Loucy (cell line): ENCODE measurements around the gene CCDC134.

ENCODE experiments used
- CTCF ChIP-seq: fragments of 200-600 bp; sonication (generic); conservative IDR thresholded peaks from 2 replicates; pipeline ENCODE4 v1.5.1; 2014; ENCODE audit warnings: mild to moderate bottlenecking, antibody characterized with exemption, low read length
- EZH2phosphoT487 ChIP-seq: fragments of 200-600 bp; IDR thresholded peaks from 2 replicates; pipeline ENCODE4 v1.6.1; 2018; ENCODE audit warnings: antibody characterized with exemption, mild to moderate bottlenecking, moderate library complexity, borderline replicate concordance

- no peak for TF ChIP-seq CTCF
- no peak for TF ChIP-seq EZH2phosphoT487
Measured at GRCh38 chr22:41753984-41754383, 46.5 kb upstream of the CCDC134 start.
